ENCODE measurements around the gene MGAT1.

DNA sequence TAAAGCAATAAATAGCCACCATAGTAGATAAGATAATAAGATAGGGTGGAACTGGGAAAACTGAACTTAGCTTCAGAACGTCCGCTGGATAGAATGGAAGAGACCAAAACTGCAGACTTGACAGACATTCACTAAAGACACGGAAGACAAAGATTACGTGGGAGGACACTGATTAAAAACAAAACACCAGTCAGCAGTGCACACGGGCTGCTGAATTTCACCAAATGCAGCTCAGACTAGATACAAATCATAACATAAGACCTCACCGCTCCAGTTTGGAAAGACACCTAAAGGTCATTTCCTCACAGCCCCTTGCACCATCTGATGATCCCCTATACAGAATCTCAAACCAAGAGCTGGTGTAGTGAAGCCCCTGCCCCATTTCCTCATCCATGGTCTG is 59.9 kb downstream of the MGAT1 start:
- TF ChIP-seq, protein P1, sequence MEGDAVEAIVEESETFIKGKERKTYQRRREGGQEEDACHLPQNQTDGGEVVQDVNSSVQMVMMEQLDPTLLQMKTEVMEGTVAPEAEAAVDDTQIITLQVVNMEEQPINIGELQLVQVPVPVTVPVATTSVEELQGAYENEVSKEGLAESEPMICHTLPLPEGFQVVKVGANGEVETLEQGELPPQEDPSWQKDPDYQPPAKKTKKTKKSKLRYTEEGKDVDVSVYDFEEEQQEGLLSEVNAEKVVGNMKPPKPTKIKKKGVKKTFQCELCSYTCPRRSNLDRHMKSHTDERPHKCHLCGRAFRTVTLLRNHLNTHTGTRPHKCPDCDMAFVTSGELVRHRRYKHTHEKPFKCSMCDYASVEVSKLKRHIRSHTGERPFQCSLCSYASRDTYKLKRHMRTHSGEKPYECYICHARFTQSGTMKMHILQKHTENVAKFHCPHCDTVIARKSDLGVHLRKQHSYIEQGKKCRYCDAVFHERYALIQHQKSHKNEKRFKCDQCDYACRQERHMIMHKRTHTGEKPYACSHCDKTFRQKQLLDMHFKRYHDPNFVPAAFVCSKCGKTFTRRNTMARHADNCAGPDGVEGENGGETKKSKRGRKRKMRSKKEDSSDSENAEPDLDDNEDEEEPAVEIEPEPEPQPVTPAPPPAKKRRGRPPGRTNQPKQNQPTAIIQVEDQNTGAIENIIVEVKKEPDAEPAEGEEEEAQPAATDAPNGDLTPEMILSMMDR (IDR thresholded peaks at IDR 0.05), result no peak
- no peak for TF ChIP-seq POLR2AphosphoS5 (IDR thresholded peaks at IDR 0.05; ENCODE audit: insufficient read depth in 1 of 2, low read depth in 1 of 2)
